HepG2 (cell line): ENCODE results near the gene CEBPB. TPM values are rescaled to one million over a fixed set of nuclear protein-coding genes. Genes with fewer than 3 reads are reported as not detected.

Source experiments
- HNRNPH1 ChIP-seq: fragments of 200-400 bp; formaldehyde crosslinking; optimal IDR thresholded peaks from 2 replicates; pipeline ENCODE3; 2017; ENCODE audit warnings: mild to moderate bottlenecking, low read depth, low read length
- KDM6A ChIP-seq: IDR thresholded peaks from 2 replicates; pipeline ENCODE4 v1.6.1; 2016; ENCODE audit warnings: low read depth
- NAIF1 ChIP-seq: sonication (generic); formaldehyde crosslinking; IDR thresholded peaks from 2 replicates; pipeline ENCODE4 v1.5.0; 2020; ENCODE audit warnings: mild to moderate bottlenecking, missing genetic modification reagents, borderline replicate concordance
- RAD51 ChIP-seq: fragments of 450-650 bp; IDR thresholded peaks from 2 replicates; pipeline ENCODE4 v1.6.1; 2016; ENCODE audit warnings: borderline replicate concordance
- THAP8 ChIP-seq: sonication (generic); formaldehyde crosslinking; IDR thresholded peaks from 2 replicates; pipeline ENCODE4 v1.5.1; 2020; ENCODE audit warnings: missing genetic modification reagents, mild to moderate bottlenecking, borderline replicate concordance
- ZKSCAN8 ChIP-seq: IDR thresholded peaks from 2 replicates; pipeline ENCODE4 v1.6.1; 2016; ENCODE audit warnings: borderline replicate concordance, missing genetic modification reagents, missing compliant biosample characterization
- ZNF142 ChIP-seq: sonication (generic); formaldehyde crosslinking; IDR thresholded peaks from 2 replicates; pipeline ENCODE4 v1.4.0; 2020; ENCODE audit warnings: missing genetic modification reagents
- ZNF276 ChIP-seq: sonication (generic); formaldehyde crosslinking; IDR thresholded peaks from 2 replicates; pipeline ENCODE4 v1.4.0; 2020; ENCODE audit warnings: mild to moderate bottlenecking, low read depth, missing genetic modification reagents
- ZNF333 ChIP-seq: sonication (generic); formaldehyde crosslinking; IDR thresholded peaks from 2 replicates; pipeline ENCODE4 v1.4.0; 2020; ENCODE audit warnings: mild to moderate bottlenecking, missing genetic modification reagents, borderline replicate concordance
- ZNF558 ChIP-seq: sonication (generic); formaldehyde crosslinking; IDR thresholded peaks from 2 replicates; pipeline ENCODE4 v1.9.0; 2022; ENCODE audit warnings: mild to moderate bottlenecking, missing genetic modification reagents, borderline replicate concordance
- ZNF563 ChIP-seq: sonication (generic); formaldehyde crosslinking; IDR thresholded peaks from 2 replicates; pipeline ENCODE4 v1.8.0; 2022; ENCODE audit warnings: mild to moderate bottlenecking, moderate library complexity, missing genetic modification reagents
- ZNF878 ChIP-seq: sonication (generic); formaldehyde crosslinking; IDR thresholded peaks from 2 replicates; pipeline ENCODE4 v1.8.1; 2023; ENCODE audit warnings: mild to moderate bottlenecking, missing genetic modification reagents, moderate library complexity
- polyA plus RNA-seq, 8 experiments: library from polyadenylated mRNA; depleted of rRNA in 3 of 8; stranded (reverse) in 7 of 8; unstranded in 1 of 8; fragments of >200 nt; fragmentation: Illumina TruSeq in 4 of 8; extraction: Trizol in 4 of 8; gene quantifications; 2 replicates each; pipeline versions ENCODE4 v1.2.1 to v1.2.3, GENCODE V29; 2011 to 2016; ENCODE audit warnings: low read depth in 4 of 8, missing spikeins in 1 of 8, mixed read lengths in 1 of 8; ENCODE audit not compliant: insufficient read depth in 1 of 8
- total RNA-seq, 5 experiments: library from RNA; depleted of rRNA; stranded (reverse); fragments of >200 nt; fragmentation: Illumina TruSeq; extraction: Trizol; gene quantifications; 2 replicates each; pipeline ENCODE4 v1.2.3, GENCODE V29; 2016; ENCODE audit warnings: low read depth in 1 of 5
- TF ChIP-seq, protein P1 (sequence below): IDR thresholded peaks from 2 replicates; pipeline ENCODE4 v1.6.1; 2012; ENCODE audit warnings: low read length, improper control_type of control experiment
- TF ChIP-seq, protein P2 (sequence below): sonication (generic); formaldehyde crosslinking; IDR thresholded peaks from 2 replicates; pipeline ENCODE4 v1.5.0; 2020; ENCODE audit warnings: missing genetic modification reagents

CEBPB gene
- total and polyA plus RNA-seq, 2 of the 13 experiments (the other 11 are each of a cell fraction or from before 2014, with no cell fraction given): 18.5 to 28.2 TPM

GRCh38 chr20:50191544-50192363, 1.1 kb downstream of the CEBPB start (continued):
- TF ChIP-seq ZNF142 (CRISPR knock-in tag): no peak
- TF ChIP-seq KDM6A (CRISPR knock-in tag): no peak
- TF ChIP-seq NAIF1 (CRISPR knock-in tag): no peak
- TF ChIP-seq RAD51: no peak
- no peak for TF ChIP-seq ZNF333 (CRISPR knock-in tag)
- no peak for TF ChIP-seq HNRNPH1
- TF ChIP-seq, protein P1, sequence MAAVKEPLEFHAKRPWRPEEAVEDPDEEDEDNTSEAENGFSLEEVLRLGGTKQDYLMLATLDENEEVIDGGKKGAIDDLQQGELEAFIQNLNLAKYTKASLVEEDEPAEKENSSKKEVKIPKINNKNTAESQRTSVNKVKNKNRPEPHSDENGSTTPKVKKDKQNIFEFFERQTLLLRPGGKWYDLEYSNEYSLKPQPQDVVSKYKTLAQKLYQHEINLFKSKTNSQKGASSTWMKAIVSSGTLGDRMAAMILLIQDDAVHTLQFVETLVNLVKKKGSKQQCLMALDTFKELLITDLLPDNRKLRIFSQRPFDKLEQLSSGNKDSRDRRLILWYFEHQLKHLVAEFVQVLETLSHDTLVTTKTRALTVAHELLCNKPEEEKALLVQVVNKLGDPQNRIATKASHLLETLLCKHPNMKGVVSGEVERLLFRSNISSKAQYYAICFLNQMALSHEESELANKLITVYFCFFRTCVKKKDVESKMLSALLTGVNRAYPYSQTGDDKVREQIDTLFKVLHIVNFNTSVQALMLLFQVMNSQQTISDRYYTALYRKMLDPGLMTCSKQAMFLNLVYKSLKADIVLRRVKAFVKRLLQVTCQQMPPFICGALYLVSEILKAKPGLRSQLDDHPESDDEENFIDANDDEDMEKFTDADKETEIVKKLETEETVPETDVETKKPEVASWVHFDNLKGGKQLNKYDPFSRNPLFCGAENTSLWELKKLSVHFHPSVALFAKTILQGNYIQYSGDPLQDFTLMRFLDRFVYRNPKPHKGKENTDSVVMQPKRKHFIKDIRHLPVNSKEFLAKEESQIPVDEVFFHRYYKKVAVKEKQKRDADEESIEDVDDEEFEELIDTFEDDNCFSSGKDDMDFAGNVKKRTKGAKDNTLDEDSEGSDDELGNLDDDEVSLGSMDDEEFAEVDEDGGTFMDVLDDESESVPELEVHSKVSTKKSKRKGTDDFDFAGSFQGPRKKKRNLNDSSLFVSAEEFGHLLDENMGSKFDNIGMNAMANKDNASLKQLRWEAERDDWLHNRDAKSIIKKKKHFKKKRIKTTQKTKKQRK: no peak
- TF ChIP-seq ZNF276 (CRISPR knock-in tag): no peak; the same call in 1 of the 2 replicates
- no peak for TF ChIP-seq THAP8 (CRISPR knock-in tag)
- TF ChIP-seq ZNF563 (CRISPR knock-in tag): peak; percentile 91; the same call in 1 of the 2 replicates
- TF ChIP-seq, protein P2, sequence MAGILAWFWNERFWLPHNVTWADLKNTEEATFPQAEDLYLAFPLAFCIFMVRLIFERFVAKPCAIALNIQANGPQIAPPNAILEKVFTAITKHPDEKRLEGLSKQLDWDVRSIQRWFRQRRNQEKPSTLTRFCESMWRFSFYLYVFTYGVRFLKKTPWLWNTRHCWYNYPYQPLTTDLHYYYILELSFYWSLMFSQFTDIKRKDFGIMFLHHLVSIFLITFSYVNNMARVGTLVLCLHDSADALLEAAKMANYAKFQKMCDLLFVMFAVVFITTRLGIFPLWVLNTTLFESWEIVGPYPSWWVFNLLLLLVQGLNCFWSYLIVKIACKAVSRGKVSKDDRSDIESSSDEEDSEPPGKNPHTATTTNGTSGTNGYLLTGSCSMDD: no peak
- peak; percentile 56; the same call in 1 of the 2 replicates for TF ChIP-seq ZNF558
- TF ChIP-seq ZKSCAN8 (CRISPR knock-in tag): no peak
- TF ChIP-seq ZNF878 (CRISPR knock-in tag): no peak
